Retinal pigment epithelial cell (primary cell): ENCODE data around the gene SLC51A.

ENCODE experiments used
- DNase-seq: peaks from one replicate; pipeline ENCODE4 v3.0.0-alpha.2; 2010; ENCODE audit warnings: low read depth
- H3K4me3 ChIP-seq: 2 replicates; pipeline ENCODE4 v1.5.1; 2011; ENCODE audit warnings: mild to moderate bottlenecking, low read length, control low read depth, moderate library complexity
- TF ChIP-seq, protein P1 (sequence below): conservative IDR thresholded peaks from 2 replicates; pipeline ENCODE4 v1.5.1; 2011; ENCODE audit warnings: low read depth, low read length, control low read depth, inconsistent platforms

The SLC51A gene

DNA sequence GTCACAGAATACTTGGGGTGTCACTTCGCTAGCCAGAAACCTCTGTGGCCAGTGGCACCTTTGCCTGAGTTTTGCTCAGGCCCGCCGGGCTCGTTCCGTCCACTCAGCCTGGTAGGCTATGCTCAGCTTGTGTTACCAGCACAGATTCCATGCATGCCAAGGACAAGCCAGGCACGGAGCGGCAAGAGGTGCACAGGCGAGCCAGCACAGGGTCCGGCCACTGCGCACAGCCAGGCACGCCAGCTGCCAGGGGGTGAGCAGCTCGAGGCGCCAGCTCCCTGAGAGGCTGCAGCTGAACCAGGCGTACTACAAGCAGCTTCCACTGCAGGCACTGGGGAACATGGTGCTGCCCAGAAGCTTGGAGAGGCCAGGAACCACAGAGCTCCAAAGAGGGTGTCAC lies 56.5 kb downstream of the SLC51A start:
- no peak overlapping the region for H3K4me3 ChIP-seq
- no peak for DNase-seq
- TF ChIP-seq, protein P1, sequence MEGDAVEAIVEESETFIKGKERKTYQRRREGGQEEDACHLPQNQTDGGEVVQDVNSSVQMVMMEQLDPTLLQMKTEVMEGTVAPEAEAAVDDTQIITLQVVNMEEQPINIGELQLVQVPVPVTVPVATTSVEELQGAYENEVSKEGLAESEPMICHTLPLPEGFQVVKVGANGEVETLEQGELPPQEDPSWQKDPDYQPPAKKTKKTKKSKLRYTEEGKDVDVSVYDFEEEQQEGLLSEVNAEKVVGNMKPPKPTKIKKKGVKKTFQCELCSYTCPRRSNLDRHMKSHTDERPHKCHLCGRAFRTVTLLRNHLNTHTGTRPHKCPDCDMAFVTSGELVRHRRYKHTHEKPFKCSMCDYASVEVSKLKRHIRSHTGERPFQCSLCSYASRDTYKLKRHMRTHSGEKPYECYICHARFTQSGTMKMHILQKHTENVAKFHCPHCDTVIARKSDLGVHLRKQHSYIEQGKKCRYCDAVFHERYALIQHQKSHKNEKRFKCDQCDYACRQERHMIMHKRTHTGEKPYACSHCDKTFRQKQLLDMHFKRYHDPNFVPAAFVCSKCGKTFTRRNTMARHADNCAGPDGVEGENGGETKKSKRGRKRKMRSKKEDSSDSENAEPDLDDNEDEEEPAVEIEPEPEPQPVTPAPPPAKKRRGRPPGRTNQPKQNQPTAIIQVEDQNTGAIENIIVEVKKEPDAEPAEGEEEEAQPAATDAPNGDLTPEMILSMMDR = no peak

GRCh38 chr3:196273655-196274054 lies 57.3 kb downstream of the SLC51A start:
- TF ChIP-seq, protein P1 = no peak
- DNase-seq = no peak
- H3K4me3 ChIP-seq = no peak overlapping the region

DNA sequence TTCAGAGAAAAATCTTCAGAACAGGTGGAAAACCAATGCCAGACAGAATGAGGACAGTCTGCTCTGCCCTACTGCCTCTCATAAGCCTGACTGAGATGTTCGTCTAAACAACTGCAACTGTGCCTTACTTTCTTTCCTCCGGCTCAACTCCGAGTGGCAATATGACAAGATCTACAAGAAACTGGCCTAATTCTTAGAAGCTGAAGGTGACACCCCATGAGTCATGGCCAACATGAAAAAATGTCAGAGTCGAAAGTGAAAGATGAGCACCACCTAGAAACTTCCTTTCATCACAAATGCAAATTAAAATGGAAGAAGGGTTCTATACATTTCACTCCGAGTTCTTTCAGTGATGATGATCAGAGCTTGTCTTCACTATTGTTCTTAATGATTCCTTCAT lies 58.3 kb downstream of the SLC51A start:
- TF ChIP-seq, protein P1 = no peak
- DNase-seq = no peak
- no peak overlapping the region for H3K4me3 ChIP-seq

- TF ChIP-seq, protein P1 = no peak
- H3K4me3 ChIP-seq = no peak overlapping the region
- no peak for DNase-seq
Observed at GRCh38 chr3:196275126-196275525, 58.8 kb downstream of the SLC51A start.

DNA sequence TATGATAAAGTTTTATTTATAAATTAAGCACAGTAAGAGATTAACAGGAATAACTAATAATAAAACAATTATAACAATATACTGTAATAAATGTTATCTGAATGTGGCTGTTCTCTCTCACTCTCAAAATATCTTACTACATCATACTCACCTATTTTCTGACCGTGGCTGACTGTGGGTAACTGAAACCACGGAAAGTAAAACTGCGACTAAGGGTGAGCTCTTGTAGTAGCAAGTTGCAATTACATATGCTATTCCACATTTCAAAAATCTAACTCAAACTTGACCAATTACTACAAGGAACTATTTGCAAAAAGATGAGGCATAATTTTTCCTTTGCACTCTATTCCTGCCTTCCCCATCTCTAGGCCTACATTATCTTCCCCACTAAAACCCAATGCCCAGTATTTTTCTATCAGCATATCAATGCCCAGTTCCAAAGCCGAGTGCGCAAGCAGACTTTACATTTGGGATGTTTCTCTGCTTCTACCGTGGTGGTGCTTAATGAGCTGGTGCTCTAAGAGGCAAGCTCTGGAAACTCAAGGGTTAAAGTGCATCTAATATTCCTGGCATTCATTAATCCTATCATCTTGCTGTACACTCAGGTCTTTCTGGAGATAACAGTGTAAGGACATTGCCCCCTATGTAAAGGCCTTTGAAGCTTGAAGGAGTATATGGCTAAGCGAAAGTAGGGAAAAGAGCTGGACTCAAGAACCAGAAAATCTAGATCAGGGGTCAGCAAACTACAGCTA lies 64.5 kb downstream of the SLC51A start:
- no peak overlapping the region for H3K4me3 ChIP-seq
- TF ChIP-seq, protein P1 = no peak
- no peak for DNase-seq

DNA sequence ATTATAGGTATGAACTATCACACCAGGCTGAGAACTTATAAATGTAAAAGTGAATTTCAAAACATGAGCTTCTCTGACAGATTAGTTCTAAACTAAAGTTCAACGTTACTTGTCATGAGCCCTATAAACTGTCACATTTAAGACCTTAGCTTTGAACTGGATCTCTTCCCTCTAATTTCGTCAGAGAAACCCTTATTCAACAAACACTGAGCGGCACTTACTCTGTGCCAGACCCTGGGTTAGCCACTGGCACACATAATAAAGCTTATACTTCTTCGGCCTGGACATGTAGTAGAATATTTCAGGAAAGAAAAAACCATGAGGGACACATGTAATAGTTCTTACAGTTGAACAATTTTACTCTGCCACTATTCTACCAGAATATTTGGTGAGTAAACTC lies 65.6 kb downstream of the SLC51A start:
- H3K4me3 ChIP-seq = no peak overlapping the region
- TF ChIP-seq, protein P1 = no peak
- no peak for DNase-seq
